Gastrocnemius medialis (tissue), 4 donors: Measurements from ENCODE around the gene TNIP3. TPM values are rescaled to one million over a fixed set of nuclear protein-coding genes. Genes with fewer than 3 reads are reported as not detected.

ENCODE experiments used
- ATAC-seq, 2 donors: fragments of 150-250 bp; one replicate each; pipeline ENCODE4 v1.9.1; 2016
- DNase-seq, 2 donors: peaks; one replicate each; pipeline ENCODE4 v3.0.0-alpha.2; 2019
- H3K27ac ChIP-seq, 4 donors: fragments of 200-600 bp; sonication (generic); 1 replicate in 1 of 4; 2 replicates in 3 of 4; pipeline ENCODE4 v1.5.1; 2016 to 2018; ENCODE audit warnings: mild to moderate bottlenecking in 2 of 4, moderate library complexity in 1 of 4
- H3K27me3 ChIP-seq, 3 donors: fragments of 200-600 bp; sonication (generic) in 2 of 3; 1 replicate in 1 of 3; 2 replicates in 2 of 3; pipeline versions ENCODE4 v1.5.1 to v1.6.0; 2016 to 2019; ENCODE audit warnings: mild to moderate bottlenecking in 1 of 3, moderate library complexity in 1 of 3
- H3K36me3 ChIP-seq, 2 donors: fragments of 200-600 bp; sonication (generic) in 1 of 2; one replicate each; pipeline ENCODE4 v1.5.1; 2017 to 2018
- H3K4me1 ChIP-seq, 2 donors: fragments of 200-600 bp; sonication (generic) in 1 of 2; one replicate each; pipeline ENCODE4 v1.5.1; 2016 to 2017; ENCODE audit warnings: mild to moderate bottlenecking in 2 of 2
- H3K4me3 ChIP-seq, 4 donors: fragments of 200-600 bp; sonication (generic) in 3 of 4; 1 replicate in 1 of 4; 2 replicates in 3 of 4; pipeline ENCODE4 v1.5.1; 2016 to 2019; ENCODE audit warnings: mild to moderate bottlenecking in 2 of 4
- H3K9me3 ChIP-seq, 3 donors: fragments of 200-600 bp; sonication (generic) in 2 of 3; 1 replicate in 1 of 3; 2 replicates in 2 of 3; pipeline ENCODE4 v1.5.1; 2016 to 2019
- CTCF ChIP-seq, 5 experiments: fragments of 450-650 bp in 3 of 5; fragments of 200-600 bp in 2 of 5; sonication (generic) in 2 of 5; IDR thresholded peaks in 4 of 5; conservative IDR thresholded peaks in 1 of 5; 1 replicate in 4 of 5; 2 replicates in 1 of 5; pipeline ENCODE4 v1.5.1; 2016 to 2019; ENCODE audit warnings: antibody characterized with exemption in 5 of 5, mild to moderate bottlenecking in 3 of 5, moderate library complexity in 3 of 5
- POLR2A ChIP-seq, 2 donors: fragments of 450-650 bp; IDR thresholded peaks; one replicate each; pipeline ENCODE4 v1.6.1; 2017; ENCODE audit warnings: antibody characterized with exemption in 2 of 2, mild to moderate bottlenecking in 2 of 2, moderate library complexity in 2 of 2
- in situ Hi-C, 4 donors: fragments of 200-750 bp; cut with MboI; loops; one replicate each; pipeline versions ENCODE4 v1.15.0 to v1.8.0; 2017; ENCODE audit warnings: low sequenced_read_pairs in 4 of 4
- intact Hi-C: fragments of 100-400 bp; cut with DNase I; formaldehyde crosslinking; loops from one replicate; pipeline ENCODE4 v1.15.1; 2023; ENCODE audit warnings: low total_unique reads
- total RNA-seq, 4 donors: library from RNA; depleted of rRNA; stranded (reverse); fragments of >200 nt; gene quantifications; one replicate each; pipeline versions ENCODE4 v1.1.0 to v1.2.3, GENCODE V29; 2016

The TNIP3 gene
- total RNA-seq, 4 donors from 2014 or later, result not detected

- Histone ChIP-seq H3K36me3 (no peaks in the 10 kb centered on the region), H3K27ac (no peak overlapping the region), H3K4me1 (no peaks in the 10 kb centered on the region), H3K9me3 (no peaks in the 10 kb centered on the region), H3K4me3 (no peak overlapping the region), H3K27me3 (no peaks in the 10 kb centered on the region)
- in situ Hi-C loops (loop anchor here in 3 of 4 donors (10.0 to 25.0 kb wide), 2 partner anchors 946 to 954 kb away; no protein-coding TSS in a partner anchor), intact Hi-C loops (no loop called here)
- ATAC-seq, result no peak
- DNase-seq, result no peak
- no peak for TF ChIP-seq CTCF (IDR thresholded peaks at IDR 0.05 in 4 of 5, conservative IDR thresholded peaks at IDR 0.05 in 1 of 5)
- TF ChIP-seq POLR2A (IDR thresholded peaks at IDR 0.05), result no peak
These were observed 55.6 kb downstream of the TNIP3 start for GRCh38 chr4:121108557-121108956.

- DNase-seq, result no peak
- no peak for ATAC-seq
- no peak overlapping the region for H3K4me3 ChIP-seq
- H3K27me3 ChIP-seq, result peaks cover 0 to 2% (median 0%) of the 10 kb centered on the region in 3 donors
- H3K9me3 ChIP-seq, result no peaks in the 10 kb centered on the region
- in situ Hi-C loops, result loop anchor here in 3 of 4 donors (10.0 to 25.0 kb wide), 2 partner anchors 945 to 953 kb away; no protein-coding TSS in a partner anchor
- TF ChIP-seq POLR2A (IDR thresholded peaks at IDR 0.05) (no peak), CTCF (IDR thresholded peaks at IDR 0.05 in 4 of 5, conservative IDR thresholded peaks at IDR 0.05 in 1 of 5) (no peak)
- intact Hi-C loops, result no loop called here
- no peak overlapping the region for H3K27ac ChIP-seq
- H3K4me1 ChIP-seq, result no peaks in the 10 kb centered on the region
- H3K36me3 ChIP-seq, result no peaks in the 10 kb centered on the region
These were observed 56.6 kb downstream of the TNIP3 start for GRCh38 chr4:121107507-121107906.

- no peak overlapping the region for H3K4me3 ChIP-seq
- no peak overlapping the region for H3K27ac ChIP-seq
- intact Hi-C loops, result no loop called here
- no peaks in the 10 kb centered on the region for H3K36me3 ChIP-seq
- H3K27me3 ChIP-seq, result peaks cover 0 to 2% (median 0%) of the 10 kb centered on the region in 3 donors
- H3K4me1 ChIP-seq, result no peaks in the 10 kb centered on the region
- in situ Hi-C loops, result loop anchor here in 3 of 4 donors (10.0 to 25.0 kb wide), 2 partner anchors 938 to 945 kb away; no protein-coding TSS in a partner anchor
- no peak for ATAC-seq
- no peak for DNase-seq
- no peaks in the 10 kb centered on the region for H3K9me3 ChIP-seq
- TF ChIP-seq CTCF (IDR thresholded peaks at IDR 0.05 in 4 of 5, conservative IDR thresholded peaks at IDR 0.05 in 1 of 5) (no peak), POLR2A (IDR thresholded peaks at IDR 0.05) (no peak)
These were observed 63.9 kb downstream of the TNIP3 start for GRCh38 chr4:121100093-121100775.

GRCh38 chr4:121098266-121098665, 65.9 kb downstream of the TNIP3 start:
- H3K27ac ChIP-seq, result no peak overlapping the region
- in situ Hi-C loops (loop anchor here in 1 of 4 donors (5.0 kb wide), 1 partner anchor 936 kb away; no protein-coding TSS in a partner anchor), intact Hi-C loops (loop anchor here (5.0 to 10.0 kb wide), 2 partner anchors 73 to 381 kb away; no protein-coding TSS in a partner anchor)
- H3K4me3 ChIP-seq, result no peak overlapping the region
- no peaks in the 10 kb centered on the region for H3K4me1 ChIP-seq
- TF ChIP-seq POLR2A (IDR thresholded peaks at IDR 0.05) (no peak), CTCF (IDR thresholded peaks at IDR 0.05 in 4 of 5, conservative IDR thresholded peaks at IDR 0.05 in 1 of 5) (no peak)
- no peaks in the 10 kb centered on the region for H3K9me3 ChIP-seq
- no peak for ATAC-seq
- no peaks in the 10 kb centered on the region for H3K36me3 ChIP-seq
- no peak for DNase-seq
- peaks cover 0 to 2% (median 0%) of the 10 kb centered on the region in 3 donors for H3K27me3 ChIP-seq
